Stimulated activated memory B cell treated with anti-CD40 and anti-IgM and Interleukin-4, amounts not matched to agents 10 μg/mL and 1 μg/mL and 100 μg/mL, for 72 hours (primary cell): ENCODE measurements around the gene ZNF536.

ENCODE experiments used
- ATAC-seq: fragments of 150-1000 bp; cut with Tn5 transposase; 2 replicates; pipeline ENCODE4 v1.10.0; 2021
- H3K27ac Mint-ChIP-seq: one replicate; pipeline ENCODE4 v1.8.0; 2022; ENCODE audit warnings: mild to moderate bottlenecking, mixed read lengths
- H3K27me3 Mint-ChIP-seq: one replicate; pipeline ENCODE4 v1.8.0; 2022; ENCODE audit warnings: mixed read lengths
- H3K36me3 Mint-ChIP-seq: one replicate; pipeline ENCODE4 v1.8.0; 2022; ENCODE audit warnings: mixed read lengths
- H3K4me1 Mint-ChIP-seq: one replicate; pipeline ENCODE4 v1.8.0; 2022; ENCODE audit warnings: mixed read lengths
- H3K4me3 Mint-ChIP-seq: one replicate; pipeline ENCODE4 v1.8.0; 2022; ENCODE audit warnings: mild to moderate bottlenecking, moderate library complexity, mixed read lengths
- H3K9me3 Mint-ChIP-seq: one replicate; pipeline ENCODE4 v1.8.0; 2022; ENCODE audit warnings: mixed read lengths

ZNF536 gene

DNA sequence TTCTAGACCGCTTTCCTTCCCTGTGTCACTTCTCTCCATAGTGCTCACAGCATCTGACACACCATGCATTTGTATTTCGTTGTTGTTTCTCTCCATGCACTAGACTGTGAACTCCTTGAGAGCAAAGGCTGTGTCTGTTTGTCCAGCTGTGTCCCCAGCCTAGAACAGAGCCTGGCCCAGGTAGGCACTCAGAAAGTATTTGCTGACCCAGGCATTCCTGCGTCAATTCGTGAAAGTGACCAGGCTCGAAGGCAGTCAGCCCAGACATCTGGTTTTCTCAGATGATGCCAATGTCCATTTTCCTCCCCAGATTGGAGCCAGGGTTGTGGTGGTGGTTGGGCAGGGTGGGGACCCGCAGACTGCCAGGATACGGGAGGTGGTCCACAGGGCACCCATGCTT is 164.8 kb downstream of the ZNF536 start:
- no peak for ATAC-seq
- H3K27me3 Mint-ChIP-seq = no peaks in the 10 kb centered on the region
- no peaks in the 10 kb centered on the region for H3K36me3 Mint-ChIP-seq
- peaks cover 13% of the 10 kb centered on the region for H3K9me3 Mint-ChIP-seq
- no peak overlapping the region for H3K4me3 Mint-ChIP-seq
- no peak overlapping the region for H3K27ac Mint-ChIP-seq
- no peaks in the 10 kb centered on the region for H3K4me1 Mint-ChIP-seq

- no peak overlapping the region for H3K27ac Mint-ChIP-seq
- H3K9me3 Mint-ChIP-seq = peaks cover 13% of the 10 kb centered on the region
- no peaks in the 10 kb centered on the region for H3K4me1 Mint-ChIP-seq
- no peaks in the 10 kb centered on the region for H3K36me3 Mint-ChIP-seq
- H3K27me3 Mint-ChIP-seq = no peaks in the 10 kb centered on the region
- no peak overlapping the region for H3K4me3 Mint-ChIP-seq
- no peak for ATAC-seq
These were observed 167.1 kb downstream of the ZNF536 start for GRCh38 chr19:30539315-30539714.

GRCh38 chr19:30539981-30540380 is 167.8 kb downstream of the ZNF536 start:
- Mint-ChIP-seq H3K4me3 (no peak overlapping the region), H3K9me3 (peaks cover 13% of the 10 kb centered on the region), H3K36me3 (no peaks in the 10 kb centered on the region), H3K27me3 (no peaks in the 10 kb centered on the region), H3K27ac (no peak overlapping the region), H3K4me1 (no peaks in the 10 kb centered on the region)
- ATAC-seq = no peak

DNA sequence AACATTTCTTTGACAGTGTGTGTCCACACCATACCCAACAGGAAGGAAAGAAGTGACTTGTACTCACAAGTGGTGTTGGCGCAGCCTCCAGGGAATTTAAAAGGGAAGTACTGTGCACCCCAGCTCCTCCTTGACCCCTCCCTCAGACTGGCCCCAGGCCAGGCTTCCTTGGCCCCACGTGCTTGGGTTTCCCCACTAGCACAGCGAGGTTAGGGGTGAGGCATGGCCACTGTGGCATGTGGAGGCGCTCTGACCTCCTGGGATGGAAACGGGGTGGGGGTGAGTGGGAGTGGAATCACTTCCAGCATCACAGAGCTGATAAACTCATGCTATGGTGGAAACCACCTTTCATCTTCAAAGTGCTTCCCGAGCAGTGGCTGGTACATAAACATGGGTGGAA is 168.6 kb downstream of the ZNF536 start:
- no peaks in the 10 kb centered on the region for H3K4me1 Mint-ChIP-seq
- peaks cover 13% of the 10 kb centered on the region for H3K9me3 Mint-ChIP-seq
- H3K27me3 Mint-ChIP-seq = no peaks in the 10 kb centered on the region
- H3K36me3 Mint-ChIP-seq = no peaks in the 10 kb centered on the region
- H3K27ac Mint-ChIP-seq = no peak overlapping the region
- no peak for ATAC-seq
- H3K4me3 Mint-ChIP-seq = no peak overlapping the region

- Mint-ChIP-seq H3K4me1 (no peaks in the 10 kb centered on the region), H3K27ac (no peak overlapping the region), H3K4me3 (no peak overlapping the region), H3K27me3 (no peaks in the 10 kb centered on the region), H3K9me3 (peaks cover 13% of the 10 kb centered on the region), H3K36me3 (no peaks in the 10 kb centered on the region)
- no peak for ATAC-seq
These were observed 169.4 kb downstream of the ZNF536 start for GRCh38 chr19:30541575-30541974.

DNA sequence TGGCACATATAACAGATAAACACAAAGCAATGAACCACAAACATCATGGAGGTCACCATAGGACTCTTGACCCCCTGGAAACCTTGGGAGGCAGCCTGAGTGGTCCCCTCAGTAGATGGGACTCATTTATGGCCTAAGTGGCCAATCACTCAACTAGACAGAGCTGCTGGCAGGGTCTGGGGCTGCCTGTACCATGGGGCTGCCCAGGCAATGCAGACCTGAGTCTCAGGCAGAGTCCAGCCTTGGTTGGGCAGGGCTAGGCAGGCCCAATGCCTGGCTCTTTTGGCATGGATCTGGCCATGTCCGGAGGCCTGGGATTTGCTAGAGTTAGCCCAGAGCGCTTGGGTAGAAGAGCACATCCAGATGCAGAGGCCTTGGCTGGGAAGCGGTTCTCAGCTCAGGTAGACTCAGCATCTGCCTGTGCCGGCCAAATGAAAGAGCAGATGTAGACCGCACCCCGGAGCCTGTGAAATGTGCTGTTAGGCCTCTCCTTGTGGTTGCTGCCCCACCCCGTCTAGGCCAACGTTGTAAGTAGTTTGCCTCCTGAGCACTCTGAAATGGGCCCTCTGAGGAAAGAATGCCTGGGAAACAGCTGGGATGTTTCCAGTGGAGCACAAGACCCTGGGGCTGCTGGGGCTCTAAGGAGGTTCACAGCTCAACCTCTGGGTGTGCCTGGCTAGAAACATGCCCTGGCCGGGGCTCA is 171.2 kb downstream of the ZNF536 start:
- ATAC-seq = no peak
- Mint-ChIP-seq H3K27ac (no peak overlapping the region), H3K27me3 (no peaks in the 10 kb centered on the region), H3K4me3 (no peak overlapping the region), H3K36me3 (no peaks in the 10 kb centered on the region), H3K9me3 (peaks cover 10% of the 10 kb centered on the region), H3K4me1 (no peaks in the 10 kb centered on the region)

DNA sequence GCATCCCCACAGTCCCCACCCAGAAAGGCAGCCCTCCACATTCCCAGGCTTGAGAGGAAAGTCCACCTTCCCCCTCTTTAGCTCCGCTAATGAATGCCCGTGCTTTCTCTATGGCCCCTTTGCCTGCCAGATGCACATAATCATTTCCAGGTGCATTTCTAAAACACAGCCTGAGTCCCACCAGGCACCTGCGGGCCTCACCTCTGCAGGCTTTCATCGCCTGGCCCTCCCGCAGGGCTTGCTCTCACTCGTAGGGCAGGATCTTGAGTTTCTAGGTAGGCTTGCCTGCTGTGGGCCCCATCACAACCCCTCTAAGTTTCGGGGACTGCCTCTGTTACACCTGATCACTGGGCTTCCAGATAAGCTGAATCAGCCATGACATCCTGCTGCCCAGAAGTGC is 173.6 kb downstream of the ZNF536 start:
- Mint-ChIP-seq H3K9me3 (no peaks in the 10 kb centered on the region), H3K27me3 (no peaks in the 10 kb centered on the region), H3K4me1 (no peaks in the 10 kb centered on the region), H3K36me3 (no peaks in the 10 kb centered on the region), H3K27ac (no peak overlapping the region), H3K4me3 (no peak overlapping the region)
- no peak for ATAC-seq

- H3K27ac Mint-ChIP-seq = no peak overlapping the region
- H3K4me3 Mint-ChIP-seq = no peak overlapping the region
- H3K36me3 Mint-ChIP-seq = no peaks in the 10 kb centered on the region
- ATAC-seq = no peak
- H3K9me3 Mint-ChIP-seq = no peaks in the 10 kb centered on the region
- no peaks in the 10 kb centered on the region for H3K27me3 Mint-ChIP-seq
- no peaks in the 10 kb centered on the region for H3K4me1 Mint-ChIP-seq
These were observed 174.1 kb downstream of the ZNF536 start for GRCh38 chr19:30546332-30546731.

DNA sequence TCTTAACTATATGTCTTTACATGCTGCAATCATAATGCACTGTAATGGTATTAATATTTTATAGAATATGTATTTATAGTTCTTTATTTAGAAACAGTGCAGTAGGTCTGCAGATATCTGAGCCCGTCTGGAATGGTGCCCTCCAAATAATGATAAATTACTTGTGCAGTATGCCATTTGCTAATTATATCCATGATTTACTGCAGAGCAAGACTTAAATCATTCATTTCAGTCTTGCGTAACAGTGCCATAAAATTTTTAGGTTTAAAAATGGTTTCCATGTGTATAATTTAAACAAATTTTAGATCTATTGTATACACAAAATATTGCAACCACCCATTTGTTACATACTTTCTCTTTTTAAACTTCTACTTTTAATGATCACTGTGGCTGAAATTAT is 175.1 kb downstream of the ZNF536 start:
- Mint-ChIP-seq H3K9me3 (no peaks in the 10 kb centered on the region), H3K27me3 (no peaks in the 10 kb centered on the region), H3K27ac (no peak overlapping the region)

GRCh38 chr19:30549151-30549550 is 177.0 kb downstream of the ZNF536 start:
- Mint-ChIP-seq H3K27me3 (no peaks in the 10 kb centered on the region), H3K4me1 (no peaks in the 10 kb centered on the region), H3K4me3 (no peak overlapping the region), H3K9me3 (no peaks in the 10 kb centered on the region), H3K27ac (no peak overlapping the region), H3K36me3 (no peaks in the 10 kb centered on the region)
- ATAC-seq = no peak

More for the DNA sequence above, 175.1 kb downstream of the ZNF536 start:
- Mint-ChIP-seq H3K36me3 (no peaks in the 10 kb centered on the region), H3K4me3 (no peak overlapping the region), H3K4me1 (no peaks in the 10 kb centered on the region)
- no peak for ATAC-seq

- ATAC-seq = no peak
- H3K9me3 Mint-ChIP-seq = no peaks in the 10 kb centered on the region
- no peaks in the 10 kb centered on the region for H3K27me3 Mint-ChIP-seq
- H3K4me1 Mint-ChIP-seq = no peaks in the 10 kb centered on the region
- no peak overlapping the region for H3K4me3 Mint-ChIP-seq
- H3K27ac Mint-ChIP-seq = no peak overlapping the region
- H3K36me3 Mint-ChIP-seq = no peaks in the 10 kb centered on the region
These were observed 179.1 kb downstream of the ZNF536 start for GRCh38 chr19:30551271-30551670.

DNA sequence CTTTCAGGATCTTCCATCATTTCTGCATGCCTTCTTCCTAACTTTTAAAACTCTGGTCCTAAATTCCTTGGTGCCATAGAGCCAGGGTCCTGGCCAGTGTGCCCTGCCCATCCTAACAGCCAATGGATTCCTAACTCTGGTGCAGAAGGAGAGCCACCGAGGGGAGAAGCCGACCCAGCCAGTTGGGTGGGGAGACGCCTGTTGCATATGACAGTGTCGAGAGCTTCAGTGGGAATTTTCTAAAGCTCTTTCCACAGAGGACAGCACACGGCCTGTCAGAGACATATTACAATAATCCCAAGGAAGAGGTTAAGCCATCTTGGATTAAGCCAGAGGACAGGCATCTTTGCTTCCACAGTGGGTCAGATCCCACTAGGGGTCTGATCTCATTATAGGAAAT is 180.4 kb downstream of the ZNF536 start:
- no peaks in the 10 kb centered on the region for H3K36me3 Mint-ChIP-seq
- no peaks in the 10 kb centered on the region for H3K4me1 Mint-ChIP-seq
- no peaks in the 10 kb centered on the region for H3K9me3 Mint-ChIP-seq
- H3K4me3 Mint-ChIP-seq = no peak overlapping the region
- ATAC-seq = no peak
- no peak overlapping the region for H3K27ac Mint-ChIP-seq
- no peaks in the 10 kb centered on the region for H3K27me3 Mint-ChIP-seq

DNA sequence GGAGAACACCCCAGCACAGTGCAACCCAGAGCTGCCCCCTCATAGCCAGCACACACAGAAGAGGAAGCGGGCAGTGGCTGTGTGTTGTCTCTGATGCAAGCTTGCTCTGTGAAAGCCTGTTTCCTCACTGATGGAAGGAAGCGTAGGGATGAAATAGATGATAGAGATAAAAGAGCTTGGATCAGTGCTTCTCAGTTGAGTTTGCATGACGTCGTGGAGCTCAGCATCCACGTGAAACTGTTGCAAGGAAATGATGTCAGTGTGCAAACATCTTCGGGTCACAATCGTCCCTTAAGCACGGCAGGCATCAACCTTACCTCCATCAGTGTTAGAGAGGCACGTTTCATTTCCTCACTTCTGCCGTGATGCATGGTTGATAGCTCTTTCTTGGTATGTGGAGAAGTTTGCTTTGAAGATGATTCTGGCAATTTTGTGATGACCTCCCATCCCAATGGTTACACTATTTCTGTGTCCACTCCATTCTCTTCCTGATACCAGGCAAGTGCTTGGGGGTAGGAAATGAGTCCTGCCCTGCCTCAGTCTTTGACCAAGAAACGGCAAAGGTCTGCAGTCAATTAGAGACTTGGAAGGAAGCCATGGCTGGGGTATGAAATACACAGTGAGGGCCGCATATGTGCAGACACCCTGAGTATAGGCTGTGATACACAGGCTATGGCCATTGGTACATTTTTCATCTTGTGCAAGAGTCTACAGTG is 183.0 kb downstream of the ZNF536 start:
- Mint-ChIP-seq H3K4me3 (no peak overlapping the region), H3K27ac (no peak overlapping the region), H3K9me3 (peaks cover 5% of the 10 kb centered on the region), H3K4me1 (no peaks in the 10 kb centered on the region), H3K27me3 (no peaks in the 10 kb centered on the region), H3K36me3 (no peaks in the 10 kb centered on the region)
- ATAC-seq = no peak

DNA sequence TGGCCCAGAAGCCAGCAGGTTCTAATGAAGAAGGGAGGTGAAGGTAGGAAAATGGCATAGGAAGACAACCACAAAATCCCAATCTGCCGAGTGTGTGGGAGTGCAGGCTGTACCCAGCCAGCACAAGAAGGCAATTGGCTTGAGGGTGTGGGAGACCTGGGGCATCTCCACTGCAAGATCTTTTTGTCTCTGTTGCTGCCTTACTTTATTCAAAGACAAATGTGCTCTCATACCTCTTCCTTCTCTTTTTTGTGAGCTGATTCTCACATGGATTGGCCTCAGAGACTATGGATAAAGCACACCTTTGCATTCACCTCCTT is 183.6 kb downstream of the ZNF536 start:
- Mint-ChIP-seq H3K36me3 (no peaks in the 10 kb centered on the region), H3K9me3 (peaks cover 6% of the 10 kb centered on the region), H3K27me3 (no peaks in the 10 kb centered on the region), H3K4me3 (no peak overlapping the region), H3K4me1 (no peaks in the 10 kb centered on the region), H3K27ac (no peak overlapping the region)
- no peak for ATAC-seq

DNA sequence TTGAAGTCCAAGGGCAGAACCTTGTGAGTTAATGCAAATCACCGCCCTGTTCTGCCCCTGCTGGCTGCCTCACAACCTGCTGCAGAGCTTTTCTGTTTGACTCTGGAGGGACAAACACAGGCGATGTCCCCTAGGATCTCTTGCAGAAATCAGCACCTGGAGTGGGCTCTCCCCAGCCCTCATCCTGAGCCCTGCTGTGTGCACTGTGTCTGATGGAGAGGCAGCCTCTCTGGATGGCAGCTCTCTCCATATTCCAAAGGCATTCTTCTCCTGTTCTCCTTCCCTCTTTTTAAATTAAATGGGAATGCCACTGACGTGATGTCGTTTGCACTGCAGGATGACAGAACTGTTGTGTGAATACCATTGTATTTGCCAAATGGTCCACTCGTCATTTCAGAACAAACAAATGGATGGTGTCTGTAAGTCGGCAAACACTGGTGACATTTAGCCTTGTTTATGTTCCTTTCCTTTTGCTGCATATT is 184.1 kb downstream of the ZNF536 start:
- Mint-ChIP-seq H3K27me3 (no peaks in the 10 kb centered on the region), H3K36me3 (no peaks in the 10 kb centered on the region), H3K4me1 (no peaks in the 10 kb centered on the region), H3K9me3 (peaks cover 6% of the 10 kb centered on the region), H3K4me3 (no peak overlapping the region), H3K27ac (no peak overlapping the region)
- no peak for ATAC-seq

GRCh38 chr19:30557212-30557611 is 185.0 kb downstream of the ZNF536 start:
- Mint-ChIP-seq H3K9me3 (peaks cover 6% of the 10 kb centered on the region), H3K36me3 (no peaks in the 10 kb centered on the region), H3K27ac (no peak overlapping the region), H3K4me1 (no peaks in the 10 kb centered on the region), H3K4me3 (no peak overlapping the region), H3K27me3 (no peaks in the 10 kb centered on the region)
- no peak for ATAC-seq
